Hepatocyte (in vitro differentiated cells): ENCODE measurements around the gene HTRA1. TPM values are rescaled to one million over a fixed set of nuclear protein-coding genes. Genes with fewer than 3 reads are reported as not detected.

Experiments used
- DNase-seq: peaks from one replicate; pipeline ENCODE4 v3.0.0-alpha.2; 2016; ENCODE audit warnings: low spot score
- H2AFZ ChIP-seq: fragments of 200-600 bp; sonication (generic); 2 replicates; pipeline ENCODE4 v1.6.0; 2016; ENCODE audit warnings: antibody characterized with exemption, mild to moderate bottlenecking
- H3K27ac ChIP-seq: fragments of 200-600 bp; sonication (generic); 2 replicates; pipeline ENCODE4 v1.5.1; 2016; ENCODE audit warnings: mild to moderate bottlenecking
- H3K27me3 ChIP-seq: fragments of 200-600 bp; sonication (generic); 2 replicates; pipeline ENCODE4 v1.6.1; 2016
- H3K36me3 ChIP-seq: fragments of 200-600 bp; sonication (generic); replicated peaks from 2 replicates; pipeline ENCODE4 v1.5.1; 2016; ENCODE audit warnings: low read depth; ENCODE audit not compliant: insufficient read depth
- H3K4me1 ChIP-seq: fragments of 200-600 bp; sonication (generic); 2 replicates; pipeline ENCODE4 v1.5.1; 2016; ENCODE audit warnings: mild to moderate bottlenecking, moderate library complexity; ENCODE audit not compliant: insufficient read depth
- H3K4me2 ChIP-seq: fragments of 200-600 bp; sonication (generic); 2 replicates; pipeline ENCODE4 v1.6.0; 2016
- H3K4me3 ChIP-seq: fragments of 200-600 bp; sonication (generic); 2 replicates; pipeline ENCODE4 v1.5.1; 2016; ENCODE audit warnings: mild to moderate bottlenecking
- H3K79me2 ChIP-seq: fragments of 200-600 bp; sonication (generic); 2 replicates; pipeline ENCODE4 v1.6.0; 2017; ENCODE audit warnings: mild to moderate bottlenecking
- H3K9me2 ChIP-seq: fragments of 200-600 bp; sonication (generic); replicated peaks from 2 replicates; pipeline ENCODE4 v1.6.0; 2017; ENCODE audit warnings: mild to moderate bottlenecking; ENCODE audit not compliant: insufficient read depth
- H3K9me3 ChIP-seq: fragments of 200-600 bp; sonication (generic); 2 replicates; pipeline ENCODE4 v1.5.1; 2016; ENCODE audit warnings: low read depth, mild to moderate bottlenecking
- H4K20me1 ChIP-seq: fragments of 200-600 bp; sonication (generic); 2 replicates; pipeline ENCODE4 v1.6.0; 2016; ENCODE audit warnings: mild to moderate bottlenecking; ENCODE audit not compliant: insufficient read depth, poor library complexity, severe bottlenecking
- CTCF ChIP-seq: fragments of 200-600 bp; sonication (generic); IDR thresholded peaks from 2 replicates; pipeline ENCODE4 v1.5.1; 2016; ENCODE audit warnings: antibody characterized with exemption, mild to moderate bottlenecking; ENCODE audit not compliant: poor library complexity
- EZH2 ChIP-seq: fragments of 200-600 bp; sonication (generic); IDR thresholded peaks from 2 replicates; pipeline ENCODE4 v1.6.1; 2016; ENCODE audit warnings: antibody characterized with exemption, mild to moderate bottlenecking, borderline replicate concordance
- EZH2phosphoT487 ChIP-seq: fragments of 200-600 bp; sonication (generic); IDR thresholded peaks from one replicate; pipeline ENCODE4 v1.6.1; 2018; ENCODE audit warnings: antibody characterized with exemption, mild to moderate bottlenecking, low read depth, moderate library complexity; ENCODE audit not compliant: unreplicated experiment, severe bottlenecking
- WGBS: methylation state at CpG from one replicate; pipeline ENCODE4 v1.1.6; 2016; ENCODE audit warnings: low lambda C conversion rate; ENCODE audit errors: missing lambda C conversion rate; 5-methylcytosine and 5-hydroxymethylcytosine counted together
- polyA plus RNA-seq: library from polyadenylated mRNA; unstranded; fragments of >200 nt; fragmentation: Nextera tagmentation; extraction: Ambion mirVana; gene quantifications from 2 replicates; pipeline ENCODE4 v1.2.1, GENCODE V29; 2016
- total RNA-seq: library from RNA; depleted of rRNA; stranded (reverse); fragments of >200 nt; gene quantifications from 2 replicates; pipeline ENCODE4 v1.2.3, GENCODE V29; 2014

HTRA1 gene
- total and polyA plus RNA-seq, 2 experiments from 2014 or later: 91.9 to 160 TPM

- Histone ChIP-seq H3K4me3 (no peak overlapping the region), H3K36me3 (no peaks in the 10 kb centered on the region), H3K27me3 (no peaks in the 10 kb centered on the region), H3K9me3 (no peaks in the 10 kb centered on the region), H3K4me2 (no peak overlapping the region), H3K27ac (no peak overlapping the region), H3K79me2 (no peaks in the 10 kb centered on the region), H4K20me1 (no peaks in the 10 kb centered on the region), H2AFZ (no peak overlapping the region), H3K4me1 (no peaks in the 10 kb centered on the region), H3K9me2 (no peaks in the 10 kb centered on the region)
- TF ChIP-seq EZH2phosphoT487 (no peak), CTCF (peak; percentile 47)
- peak; percentile 52 for DNase-seq
- WGBS: 52% methylated on average over 6 of the region's 6 CpGs
These were observed 64.4 kb downstream of the HTRA1 start for GRCh38 chr10:122525788-122526187.

GRCh38 chr10:122526892-122527291 lies 65.5 kb downstream of the HTRA1 start:
- H3K4me2 ChIP-seq: no peak overlapping the region
- 89% methylated on average over 5 of the region's 5 CpGs for WGBS

GRCh38 chr10:122530177-122530576 lies 68.8 kb downstream of the HTRA1 start:
- Histone ChIP-seq H3K9me3 (no peaks in the 10 kb centered on the region), H3K27me3 (no peaks in the 10 kb centered on the region), H4K20me1 (no peaks in the 10 kb centered on the region), H3K36me3 (no peaks in the 10 kb centered on the region), H3K79me2 (no peaks in the 10 kb centered on the region), H2AFZ (no peak overlapping the region), H3K27ac (no peak overlapping the region), H3K4me2 (no peak overlapping the region), H3K4me3 (no peak overlapping the region), H3K4me1 (no peaks in the 10 kb centered on the region), H3K9me2 (no peaks in the 10 kb centered on the region)
- no peak for DNase-seq
- TF ChIP-seq EZH2: no peak
- TF ChIP-seq EZH2phosphoT487: no peak
- TF ChIP-seq CTCF: no peak
- 89% methylated on average over 11 of the region's 11 CpGs for WGBS

More at GRCh38 chr10:122526892-122527291, 65.5 kb downstream of the HTRA1 start:
- Histone ChIP-seq H3K27me3 (no peaks in the 10 kb centered on the region), H3K9me2 (no peaks in the 10 kb centered on the region), H4K20me1 (no peaks in the 10 kb centered on the region), H3K4me1 (no peaks in the 10 kb centered on the region), H3K79me2 (no peaks in the 10 kb centered on the region), H3K27ac (no peak overlapping the region), H3K36me3 (no peaks in the 10 kb centered on the region), H2AFZ (no peak overlapping the region), H3K9me3 (no peaks in the 10 kb centered on the region), H3K4me3 (no peak overlapping the region)
- no peak for TF ChIP-seq EZH2phosphoT487
- no peak for TF ChIP-seq CTCF
- no peak for TF ChIP-seq EZH2
- peak; percentile 41 for DNase-seq

DNA sequence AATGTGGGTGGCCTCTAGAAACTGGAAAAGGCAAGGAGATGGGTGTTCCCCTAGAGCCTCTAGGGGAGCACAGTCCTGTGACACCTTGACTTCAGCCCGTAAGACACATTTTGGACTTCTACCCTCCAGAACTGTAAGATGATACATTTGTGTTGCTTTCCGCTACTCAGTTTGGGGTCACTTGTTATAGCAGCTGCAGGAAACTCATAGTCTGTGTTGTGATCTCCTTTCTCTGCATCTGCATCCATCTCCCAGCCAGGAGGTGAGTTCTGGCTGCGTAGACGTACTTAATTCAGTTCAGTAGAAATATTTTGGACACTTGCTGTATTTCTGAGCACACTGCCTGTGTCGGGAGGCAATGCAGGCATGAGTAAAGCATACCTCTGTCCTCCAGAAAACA lies 69.9 kb downstream of the HTRA1 start:
- Histone ChIP-seq H3K36me3 (no peaks in the 10 kb centered on the region), H3K4me2 (no peak overlapping the region), H3K4me1 (no peaks in the 10 kb centered on the region), H2AFZ (no peak overlapping the region), H3K27me3 (no peaks in the 10 kb centered on the region), H4K20me1 (no peaks in the 10 kb centered on the region), H3K9me2 (no peaks in the 10 kb centered on the region), H3K79me2 (no peaks in the 10 kb centered on the region), H3K4me3 (no peak overlapping the region), H3K9me3 (no peaks in the 10 kb centered on the region), H3K27ac (no peak overlapping the region)
- TF ChIP-seq EZH2 (no peak), CTCF (no peak), EZH2phosphoT487 (no peak)
- no peak for DNase-seq
- WGBS: 99% methylated on average over 5 of the region's 5 CpGs
